Stimulated activated naive CD4-positive, alpha-beta T cell (primary cell): ENCODE data around the gene TSPYL4.

Source experiments
- DNase-seq, 6 experiments: peaks; one replicate each; lab custom pipeline; 2025; lab: John Stamatoyannopoulos, UW

Gene TSPYL4

GRCh38 chr6:116229287-116229913 lies 24.5 kb downstream of the TSPYL4 start:
- DNase-seq, result no peak

- no peak for DNase-seq
Measured at GRCh38 chr6:116223355-116223754, 30.5 kb downstream of the TSPYL4 start.

GRCh38 chr6:116221911-116222310 lies 32.0 kb downstream of the TSPYL4 start:
- no peak for DNase-seq

GRCh38 chr6:116221067-116221466 lies 32.8 kb downstream of the TSPYL4 start:
- DNase-seq, result no peak

GRCh38 chr6:116218866-116219265 lies 35.0 kb downstream of the TSPYL4 start:
- DNase-seq, result no peak

GRCh38 chr6:116218172-116218633 lies 35.7 kb downstream of the TSPYL4 start:
- peak in 2 of 6 experiments; percentile 13 to 15 for DNase-seq

- peak in 3 of 6 experiments; percentile 29 to 43 (median 41) for DNase-seq
Measured at GRCh38 chr6:116217069-116217468, 36.8 kb downstream of the TSPYL4 start.

GRCh38 chr6:116215414-116215813 lies 38.5 kb downstream of the TSPYL4 start:
- DNase-seq, result no peak

- no peak for DNase-seq
Measured at GRCh38 chr6:116214681-116215080, 39.2 kb downstream of the TSPYL4 start.

GRCh38 chr6:116210750-116211425 lies 43.0 kb downstream of the TSPYL4 start:
- no peak for DNase-seq

- DNase-seq, result no peak
Measured at GRCh38 chr6:116210316-116210715, 43.6 kb downstream of the TSPYL4 start.

- DNase-seq, result no peak
Measured at GRCh38 chr6:116208056-116208785, 45.7 kb downstream of the TSPYL4 start.

GRCh38 chr6:116206231-116206903 lies 47.5 kb downstream of the TSPYL4 start:
- DNase-seq, result no peak

- no peak for DNase-seq
Measured at GRCh38 chr6:116205281-116205680, 48.6 kb downstream of the TSPYL4 start.

GRCh38 chr6:116201538-116201937 lies 52.3 kb downstream of the TSPYL4 start:
- no peak for DNase-seq

- no peak for DNase-seq
Measured at GRCh38 chr6:116200619-116201249, 53.1 kb downstream of the TSPYL4 start.
